Uterus (tissue), 2 donors: ENCODE data around the gene ASB8.

ENCODE experiments used
- POLR2A ChIP-seq, 2 donors: fragments of 450-650 bp; IDR thresholded peaks; one replicate each; pipeline ENCODE4 v1.6.1; 2016; ENCODE audit warnings: antibody characterized with exemption in 2 of 2, mild to moderate bottlenecking in 1 of 2, moderate library complexity in 1 of 2
- TF ChIP-seq, protein P1 (sequence below), 4 experiments: fragments of 200-600 bp in 2 of 4; fragments of 450-650 bp in 2 of 4; sonication (generic) in 2 of 4; IDR thresholded peaks; one replicate each; pipeline ENCODE4 v1.5.1; 2016 to 2019; ENCODE audit warnings: antibody characterized with exemption in 4 of 4, mild to moderate bottlenecking in 2 of 4, moderate library complexity in 1 of 4

GRCh38 chr12:48118284-48118871 is 38.9 kb downstream of the ASB8 start:
- TF ChIP-seq, protein P1, sequence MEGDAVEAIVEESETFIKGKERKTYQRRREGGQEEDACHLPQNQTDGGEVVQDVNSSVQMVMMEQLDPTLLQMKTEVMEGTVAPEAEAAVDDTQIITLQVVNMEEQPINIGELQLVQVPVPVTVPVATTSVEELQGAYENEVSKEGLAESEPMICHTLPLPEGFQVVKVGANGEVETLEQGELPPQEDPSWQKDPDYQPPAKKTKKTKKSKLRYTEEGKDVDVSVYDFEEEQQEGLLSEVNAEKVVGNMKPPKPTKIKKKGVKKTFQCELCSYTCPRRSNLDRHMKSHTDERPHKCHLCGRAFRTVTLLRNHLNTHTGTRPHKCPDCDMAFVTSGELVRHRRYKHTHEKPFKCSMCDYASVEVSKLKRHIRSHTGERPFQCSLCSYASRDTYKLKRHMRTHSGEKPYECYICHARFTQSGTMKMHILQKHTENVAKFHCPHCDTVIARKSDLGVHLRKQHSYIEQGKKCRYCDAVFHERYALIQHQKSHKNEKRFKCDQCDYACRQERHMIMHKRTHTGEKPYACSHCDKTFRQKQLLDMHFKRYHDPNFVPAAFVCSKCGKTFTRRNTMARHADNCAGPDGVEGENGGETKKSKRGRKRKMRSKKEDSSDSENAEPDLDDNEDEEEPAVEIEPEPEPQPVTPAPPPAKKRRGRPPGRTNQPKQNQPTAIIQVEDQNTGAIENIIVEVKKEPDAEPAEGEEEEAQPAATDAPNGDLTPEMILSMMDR (IDR thresholded peaks at IDR 0.05), result no peak
- TF ChIP-seq POLR2A (IDR thresholded peaks at IDR 0.05), result no peak
